Smooth muscle cell (in vitro differentiated cells): ENCODE data around the gene ABCA4. TPM values are rescaled to one million over a fixed set of nuclear protein-coding genes. Genes with fewer than 3 reads are reported as not detected.
A peak's percentile ranks its signal among the peaks of the same experiment; 100 is the strongest.

Experiments
- DNase-seq: peaks from one replicate; lab custom pipeline; 2025; ENCODE audit not compliant: unreplicated experiment; lab: John Stamatoyannopoulos, UW
- H2AFZ ChIP-seq: fragments of 200-600 bp; sonication (generic); 2 replicates; pipeline ENCODE4 v1.6.0; 2016; ENCODE audit warnings: antibody characterized with exemption, low read depth, mild to moderate bottlenecking
- H3F3A ChIP-seq: fragments of 200-600 bp; sonication (generic); 2 replicates; pipeline ENCODE4 v1.6.0; 2017; ENCODE audit warnings: antibody characterized with exemption, low read depth
- H3K27ac ChIP-seq: fragments of 200-600 bp; sonication (generic); 2 replicates; pipeline ENCODE4 v1.5.1; 2016; ENCODE audit warnings: low read depth, mild to moderate bottlenecking
- H3K27me3 ChIP-seq: fragments of 200-600 bp; sonication (generic); 2 replicates; pipeline ENCODE4 v1.6.1; 2016; ENCODE audit warnings: low read depth, mild to moderate bottlenecking
- H3K36me3 ChIP-seq: fragments of 200-600 bp; sonication (generic); 2 replicates; pipeline ENCODE4 v1.5.1; 2016; ENCODE audit warnings: low read depth
- H3K4me1 ChIP-seq: fragments of 200-600 bp; sonication (generic); 2 replicates; pipeline ENCODE4 v1.5.1; 2016; ENCODE audit warnings: low read depth
- H3K4me2 ChIP-seq: fragments of 200-600 bp; sonication (generic); 2 replicates; pipeline ENCODE4 v1.6.0; 2016; ENCODE audit warnings: mild to moderate bottlenecking
- H3K4me3 ChIP-seq: fragments of 200-600 bp; sonication (generic); 2 replicates; pipeline ENCODE4 v1.5.1; 2016; ENCODE audit warnings: mild to moderate bottlenecking
- H3K79me2 ChIP-seq: fragments of 200-600 bp; sonication (generic); 2 replicates; pipeline ENCODE4 v1.6.0; 2016; ENCODE audit warnings: low read depth, mild to moderate bottlenecking
- H3K9ac ChIP-seq: fragments of 200-600 bp; sonication (generic); 2 replicates; pipeline ENCODE4 v1.6.0; 2016; ENCODE audit warnings: low read depth
- H3K9me3 ChIP-seq: fragments of 200-600 bp; sonication (generic); replicated peaks from 2 replicates; pipeline ENCODE4 v1.5.1; 2016; ENCODE audit warnings: low read depth
- H4K20me1 ChIP-seq: fragments of 200-600 bp; sonication (generic); 2 replicates; pipeline ENCODE4 v1.6.0; 2016; ENCODE audit warnings: low read depth
- CTCF ChIP-seq: fragments of 200-600 bp; sonication (generic); IDR thresholded peaks from 2 replicates; pipeline ENCODE4 v1.5.1; 2017; ENCODE audit warnings: borderline replicate concordance, mild to moderate bottlenecking, antibody characterized with exemption; ENCODE audit not compliant: insufficient read depth, poor library complexity, severe bottlenecking
- WGBS: methylation state at CpG from one replicate; pipeline ENCODE4 v1.1.7; 2016; ENCODE audit warnings: low lambda C conversion rate; 5-methylcytosine and 5-hydroxymethylcytosine counted together
- polyA plus RNA-seq: library from polyadenylated mRNA; unstranded; fragments of >200 nt; fragmentation: Nextera tagmentation; extraction: Ambion mirVana; gene quantifications from 2 replicates; pipeline ENCODE4 v1.2.1, GENCODE V29; 2016
- total RNA-seq: library from RNA; depleted of rRNA; stranded (reverse); fragments of >200 nt; gene quantifications from 2 replicates; pipeline ENCODE4 v1.2.3, GENCODE V29; 2014

Gene ABCA4
- total and polyA plus RNA-seq, 2 experiments from 2014 or later = 0.46 to 0.99 TPM

- peaks cover 16% of the 10 kb centered on the region for H3K4me1 ChIP-seq
- no peak for DNase-seq
- H4K20me1 ChIP-seq = no peaks in the 10 kb centered on the region
- H3K36me3 ChIP-seq = no peaks in the 10 kb centered on the region
- H3K4me3 ChIP-seq = no peak overlapping the region
- no peak overlapping the region for H2AFZ ChIP-seq
- no peak overlapping the region for H3K4me2 ChIP-seq
- no peak for TF ChIP-seq CTCF
- 80% methylated on average over 1 of the region's 1 CpG for WGBS
- H3F3A ChIP-seq = peaks cover 12% of the 10 kb centered on the region
- no peaks in the 10 kb centered on the region for H3K9me3 ChIP-seq
- H3K9ac ChIP-seq = no peak overlapping the region
- no peak overlapping the region for H3K27ac ChIP-seq
- no peaks in the 10 kb centered on the region for H3K79me2 ChIP-seq
- no peaks in the 10 kb centered on the region for H3K27me3 ChIP-seq
These were observed 70.7 kb downstream of the ABCA4 start for GRCh38 chr1:94050254-94050653.

- 100% methylated on average over 3 of the region's 3 CpGs for WGBS
- Histone ChIP-seq H3K9ac (no peak overlapping the region), H2AFZ (no peak overlapping the region)
These were observed 71.2 kb downstream of the ABCA4 start for GRCh38 chr1:94049791-94050190.

GRCh38 chr1:94048413-94049164 lies 72.4 kb downstream of the ABCA4 start:
- H3K4me1 ChIP-seq = peaks cover 16% of the 10 kb centered on the region
- H3K9me3 ChIP-seq = no peaks in the 10 kb centered on the region
- H3K36me3 ChIP-seq = no peaks in the 10 kb centered on the region
- H3K27me3 ChIP-seq = no peaks in the 10 kb centered on the region
- DNase-seq = no peak
- H4K20me1 ChIP-seq = no peaks in the 10 kb centered on the region
- H3K79me2 ChIP-seq = no peaks in the 10 kb centered on the region
- H3K27ac ChIP-seq = no peak overlapping the region
- WGBS = 49% methylated on average over 11 of the region's 11 CpGs
- H3K9ac ChIP-seq = no peak overlapping the region
- H2AFZ ChIP-seq = peak overlapping the region; percentile 59
- H3F3A ChIP-seq = peaks cover 12% of the 10 kb centered on the region
- H3K4me2 ChIP-seq = peak overlapping the region; percentile 49
- H3K4me3 ChIP-seq = no peak overlapping the region
- TF ChIP-seq CTCF = no peak

More at GRCh38 chr1:94049791-94050190, 71.2 kb downstream of the ABCA4 start:
- no peak overlapping the region for H3K27ac ChIP-seq
- no peaks in the 10 kb centered on the region for H3K27me3 ChIP-seq
- no peak for TF ChIP-seq CTCF
- no peak overlapping the region for H3K4me2 ChIP-seq
- no peak overlapping the region for H3K4me3 ChIP-seq
- H3F3A ChIP-seq = peaks cover 12% of the 10 kb centered on the region
- no peaks in the 10 kb centered on the region for H3K9me3 ChIP-seq
- no peak for DNase-seq
- no peaks in the 10 kb centered on the region for H3K79me2 ChIP-seq
- H3K36me3 ChIP-seq = no peaks in the 10 kb centered on the region
- peaks cover 16% of the 10 kb centered on the region for H3K4me1 ChIP-seq
- no peaks in the 10 kb centered on the region for H4K20me1 ChIP-seq

GRCh38 chr1:94047949-94048348 lies 73.0 kb downstream of the ABCA4 start:
- peaks cover 16% of the 10 kb centered on the region for H3K4me1 ChIP-seq
- no peaks in the 10 kb centered on the region for H3K9me3 ChIP-seq
- WGBS = 53% methylated on average over 2 of the region's 2 CpGs
- H3F3A ChIP-seq = peaks cover 12% of the 10 kb centered on the region
- DNase-seq = no peak
- H3K27me3 ChIP-seq = no peaks in the 10 kb centered on the region
- H4K20me1 ChIP-seq = no peaks in the 10 kb centered on the region
- H3K27ac ChIP-seq = no peak overlapping the region
- H3K4me2 ChIP-seq = peak overlapping the region; percentile 49
- no peak overlapping the region for H3K4me3 ChIP-seq
- no peaks in the 10 kb centered on the region for H3K79me2 ChIP-seq
- TF ChIP-seq CTCF = no peak
- H3K9ac ChIP-seq = no peak overlapping the region
- H2AFZ ChIP-seq = peak overlapping the region; percentile 59
- H3K36me3 ChIP-seq = no peaks in the 10 kb centered on the region
